Esophagus squamous epithelium (tissue), 4 donors: ENCODE data around the gene GPSM1.

Source experiments
- POLR2A ChIP-seq, 4 donors: fragments of 450-650 bp; IDR thresholded peaks; one replicate each; pipeline ENCODE4 v1.6.1; 2017; ENCODE audit warnings: antibody characterized with exemption in 4 of 4, mild to moderate bottlenecking in 4 of 4, moderate library complexity in 3 of 4
- TF ChIP-seq, protein P1 (sequence below), 6 experiments: fragments of 450-650 bp in 4 of 6; fragments of 200-600 bp in 2 of 6; sonication (generic) in 2 of 6; IDR thresholded peaks; one replicate each; pipeline ENCODE4 v1.5.1; 2016 to 2019; ENCODE audit warnings: antibody characterized with exemption in 6 of 6, mild to moderate bottlenecking in 4 of 6, moderate library complexity in 4 of 6

- no peak for TF ChIP-seq POLR2A (IDR thresholded peaks at IDR 0.05)
- TF ChIP-seq, protein P1, sequence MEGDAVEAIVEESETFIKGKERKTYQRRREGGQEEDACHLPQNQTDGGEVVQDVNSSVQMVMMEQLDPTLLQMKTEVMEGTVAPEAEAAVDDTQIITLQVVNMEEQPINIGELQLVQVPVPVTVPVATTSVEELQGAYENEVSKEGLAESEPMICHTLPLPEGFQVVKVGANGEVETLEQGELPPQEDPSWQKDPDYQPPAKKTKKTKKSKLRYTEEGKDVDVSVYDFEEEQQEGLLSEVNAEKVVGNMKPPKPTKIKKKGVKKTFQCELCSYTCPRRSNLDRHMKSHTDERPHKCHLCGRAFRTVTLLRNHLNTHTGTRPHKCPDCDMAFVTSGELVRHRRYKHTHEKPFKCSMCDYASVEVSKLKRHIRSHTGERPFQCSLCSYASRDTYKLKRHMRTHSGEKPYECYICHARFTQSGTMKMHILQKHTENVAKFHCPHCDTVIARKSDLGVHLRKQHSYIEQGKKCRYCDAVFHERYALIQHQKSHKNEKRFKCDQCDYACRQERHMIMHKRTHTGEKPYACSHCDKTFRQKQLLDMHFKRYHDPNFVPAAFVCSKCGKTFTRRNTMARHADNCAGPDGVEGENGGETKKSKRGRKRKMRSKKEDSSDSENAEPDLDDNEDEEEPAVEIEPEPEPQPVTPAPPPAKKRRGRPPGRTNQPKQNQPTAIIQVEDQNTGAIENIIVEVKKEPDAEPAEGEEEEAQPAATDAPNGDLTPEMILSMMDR (IDR thresholded peaks at IDR 0.05): no peak
Observed at GRCh38 chr9:136340356-136341041, 13.2 kb downstream of the GPSM1 start.
